K562 (cell line): ENCODE measurements around the gene YES1. TPM values are rescaled to one million over a fixed set of nuclear protein-coding genes. Genes with fewer than 3 reads are reported as not detected.

Experiments
- ATAC-seq: fragments of 200-7000 bp; cut with Tn5 transposase; 3 replicates; pipeline ENCODE4 v1.9.1; 2020; ENCODE audit warnings: moderate library complexity
- BruUV-seq: library from RNA; stranded (reverse); fragments of 400-500 nt; replicated peaks from 2 replicates; lab custom pipeline; 2021; lab: Mats Ljungman, UMichigan
- CTCF ChIA-PET: fragments of 300-600 bp; formaldehyde crosslinking; extraction: SDS; loops from one replicate; lab custom pipeline; 2021; ENCODE audit warnings: low intra/inter-chr PET ratio; lab: Yijun Ruan, JAX
- POLR2A ChIA-PET: fragments of 300-600, 350-650 bp; sonication (Branson Sonifier 250); formaldehyde crosslinking; extraction: SDS; loops from one replicate; lab custom pipeline; 2021; ENCODE audit warnings: antibody characterized with exemption, inconsistent platforms; lab: Yijun Ruan, JAX
- DNase-seq, 4 experiments: peaks; one replicate each; pipeline versions ENCODE4 v3.0.0 to v3.0.0-alpha.2; 2011 to 2018; ENCODE audit warnings: low spot score in 3 of 4, mixed read lengths in 3 of 4; ENCODE audit errors: extremely low read depth in 1 of 4
- FAIRE-seq: peaks from 2 replicates; lab custom pipeline; 2011; peaks lifted over from hg19 to GRCh38; lab: Jason Lieb, UNC
- H2AFZ ChIP-seq: 2 replicates; pipeline ENCODE4 v1.6.0; 2011; ENCODE audit warnings: low read depth, low read length, control low read depth, inconsistent platforms
- H3K27ac ChIP-seq: fragments of 200-600 bp; 3 replicates; pipeline ENCODE4 v1.8.0; 2011; ENCODE audit warnings: low read depth, mild to moderate bottlenecking, control low read depth, inconsistent platforms, low read length, moderate library complexity, mixed read lengths; ENCODE audit errors: extremely low read depth
- H3K27me3 ChIP-seq, 2 experiments: fragments of 300-600 bp in 1 of 2; 2 replicates in 1 of 2; 3 replicates in 1 of 2; pipeline versions ENCODE4 v1.6.0 to v1.8.0; 2011; ENCODE audit warnings: inconsistent platforms in 2 of 2, low read length in 2 of 2, mild to moderate bottlenecking in 1 of 2, mixed read lengths in 1 of 2, moderate library complexity in 1 of 2; ENCODE audit not compliant: control insufficient read depth in 2 of 2, insufficient read depth in 2 of 2
- H3K36me3 ChIP-seq: fragments of 300-600 bp; 3 replicates; pipeline ENCODE4 v1.8.0; 2011; ENCODE audit warnings: mild to moderate bottlenecking, low read length, inconsistent platforms; ENCODE audit not compliant: control insufficient read depth, insufficient read depth
- H3K4me1 ChIP-seq, 2 experiments: fragments of 200-600 bp in 1 of 2; replicated peaks in 1 of 2; 2 replicates in 1 of 2; 3 replicates in 1 of 2; pipeline versions ENCODE4 v1.5.1 to v1.8.0; 2011; ENCODE audit warnings: inconsistent platforms in 2 of 2, low read length in 2 of 2, mild to moderate bottlenecking in 1 of 2, mixed read lengths in 1 of 2, moderate library complexity in 1 of 2; ENCODE audit not compliant: control insufficient read depth in 2 of 2, insufficient read depth in 2 of 2
- H3K4me2 ChIP-seq: 2 replicates; pipeline ENCODE4 v1.6.1; 2011; ENCODE audit warnings: low read length, control low read depth, inconsistent platforms, mixed read lengths; ENCODE audit not compliant: insufficient read depth
- H3K4me3 ChIP-seq: fragments of 200-600 bp; sonication (generic), shearing (Covaris generic); 2 replicates; pipeline ENCODE4 v1.5.1; 2016; ENCODE audit warnings: control low read depth, inconsistent platforms
- H3K79me2 ChIP-seq: fragments of 200-600 bp; 3 replicates; pipeline ENCODE4 v1.8.0; 2011; ENCODE audit warnings: low read length, inconsistent platforms; ENCODE audit not compliant: control insufficient read depth, insufficient read depth
- H3K9ac ChIP-seq, 2 experiments: 2 replicates each; pipeline versions ENCODE4 v1.6.0 to v1.6.1; 2011; ENCODE audit warnings: low read depth in 2 of 2, low read length in 2 of 2, control low read depth in 1 of 2, inconsistent platforms in 1 of 2, mild to moderate bottlenecking in 1 of 2, mixed read lengths in 1 of 2; ENCODE audit not compliant: insufficient read depth in 1 of 2
- H3K9me1 ChIP-seq: one replicate; pipeline ENCODE4 v1.6.0; 2011; ENCODE audit warnings: inconsistent platforms, mild to moderate bottlenecking, low read length, moderate library complexity; ENCODE audit not compliant: control insufficient read depth, insufficient read depth
- H3K9me3 ChIP-seq: replicated peaks from 2 replicates; pipeline ENCODE4 v1.5.1; 2011; ENCODE audit warnings: low read depth, low read length, inconsistent platforms; ENCODE audit not compliant: control insufficient read depth, insufficient read depth
- H4K20me1 ChIP-seq: replicated peaks from 2 replicates; pipeline ENCODE4 v1.6.1; 2011; ENCODE audit warnings: low read length, inconsistent platforms, mixed read lengths; ENCODE audit not compliant: control insufficient read depth, insufficient read depth
- ERF ChIP-seq: fragments of 450-650 bp; formaldehyde crosslinking; IDR thresholded peaks from 2 replicates; pipeline ENCODE4 v1.4.0; 2020; ENCODE audit warnings: mild to moderate bottlenecking, mixed read lengths
- HNRNPLL ChIP-seq: fragments of 200-400 bp; formaldehyde crosslinking; IDR thresholded peaks from 2 replicates; pipeline ENCODE4 v1.6.1; 2017; ENCODE audit warnings: low read length, low read depth, mild to moderate bottlenecking; ENCODE audit not compliant: poor library complexity, severe bottlenecking
- KAT7 ChIP-seq: sonication (generic); formaldehyde crosslinking; IDR thresholded peaks from 2 replicates; pipeline ENCODE4 v1.8.0; 2022; ENCODE audit warnings: missing genetic modification reagents, mild to moderate bottlenecking, borderline replicate concordance
- PML ChIP-seq: IDR thresholded peaks from 2 replicates; pipeline ENCODE4 v1.6.1; 2012; ENCODE audit warnings: low read length, inconsistent platforms
- U2AF1 ChIP-seq: fragments of 200-400 bp; formaldehyde crosslinking; optimal IDR thresholded peaks from 2 replicates; pipeline ENCODE3; 2017; ENCODE audit warnings: mild to moderate bottlenecking, low read depth, low read length, moderate library complexity
- ZKSCAN3 ChIP-seq: fragments of 250-450 bp; sonication (Bioruptor Pico); IDR thresholded peaks from 2 replicates; pipeline ENCODE4 v1.4.0; 2020
- ZNF175 ChIP-seq: fragments of 200-800 bp; sonication (Bioruptor generic); IDR thresholded peaks from 2 replicates; pipeline ENCODE4 v1.6.1; 2016; ENCODE audit warnings: low read depth, mild to moderate bottlenecking, missing genetic modification characterization, missing compliant biosample characterization
- ZNF253 ChIP-seq: fragments of 250-450 bp; sonication (Bioruptor Pico); conservative IDR thresholded peaks from 2 replicates; pipeline ENCODE4 v1.6.1; 2021; ENCODE audit warnings: mild to moderate bottlenecking
- WGBS: fragments of 100-300 bp; shearing (Covaris generic); methylation state at CpG from one replicate; pipeline ENCODE4 v1.1.6; 2016; ENCODE audit warnings: low coverage, mixed read lengths; ENCODE audit not compliant: insufficient coverage; ENCODE audit errors: missing lambda C conversion rate; 5-methylcytosine and 5-hydroxymethylcytosine counted together
- in situ Hi-C: fragments of 300-500 bp; cut with MboI; formaldehyde crosslinking; loops from 4 replicates; pipeline ENCODE4 v1.15.0; 2018; ENCODE audit warnings: inconsistent platforms, mixed read lengths
- intact Hi-C: fragments of 100-400 bp; cut with micrococcal nuclease; formaldehyde crosslinking; loops from 2 replicates; pipeline ENCODE4 v1.14.2; 2022
- polyA plus RNA-seq, 8 experiments: library from polyadenylated mRNA; depleted of rRNA in 4 of 8; stranded (reverse) in 5 of 8; unstranded in 3 of 8; fragments of >200 nt; fragmentation: Nextera tagmentation in 2 of 8; fragmentation: Illumina TruSeq in 1 of 8; extraction: Ambion mirVana in 2 of 8; extraction: Trizol in 1 of 8; gene quantifications; 2 replicates each; pipeline versions ENCODE4 v1.2.1 to v1.2.3, GENCODE V29; 2011 to 2014; ENCODE audit warnings: inconsistent platforms in 1 of 8, missing spikeins in 1 of 8
- total RNA-seq, 7 experiments: library from RNA; depleted of rRNA in 6 of 7; stranded (reverse); fragments of >200 nt in 6 of 7; fragmentation: Illumina TruSeq in 2 of 7; extraction: Trizol in 2 of 7; gene quantifications; 2 replicates each; pipeline versions ENCODE4 v1.2.1 to v1.2.3, GENCODE V29; 2011 to 2021; ENCODE audit warnings: low replicate concordance in 1 of 7
- TF ChIP-seq, protein P1 (sequence below): fragments of 450-650 bp; formaldehyde crosslinking; IDR thresholded peaks from 2 replicates; pipeline ENCODE4 v1.4.0; 2020; ENCODE audit warnings: mild to moderate bottlenecking, moderate library complexity
- TF ChIP-seq, protein P2 (sequence below): fragments of 450-650 bp; IDR thresholded peaks from 2 replicates; pipeline ENCODE4 v1.6.1; 2016; ENCODE audit warnings: antibody characterized with exemption
- TF ChIP-seq, protein P3 (sequence below): fragments of 450-650 bp; conservative IDR thresholded peaks from 2 replicates; pipeline ENCODE4 v1.6.1; 2016; ENCODE audit warnings: missing genetic modification characterization, low read depth, mild to moderate bottlenecking, control low read depth, missing compliant biosample characterization

The YES1 gene
- total and polyA plus RNA-seq, 9 of the 15 experiments (the other 6 are each of a cell fraction or from before 2014, with no cell fraction given), result 37.2 to 115 (median 77.7) TPM

DNA sequence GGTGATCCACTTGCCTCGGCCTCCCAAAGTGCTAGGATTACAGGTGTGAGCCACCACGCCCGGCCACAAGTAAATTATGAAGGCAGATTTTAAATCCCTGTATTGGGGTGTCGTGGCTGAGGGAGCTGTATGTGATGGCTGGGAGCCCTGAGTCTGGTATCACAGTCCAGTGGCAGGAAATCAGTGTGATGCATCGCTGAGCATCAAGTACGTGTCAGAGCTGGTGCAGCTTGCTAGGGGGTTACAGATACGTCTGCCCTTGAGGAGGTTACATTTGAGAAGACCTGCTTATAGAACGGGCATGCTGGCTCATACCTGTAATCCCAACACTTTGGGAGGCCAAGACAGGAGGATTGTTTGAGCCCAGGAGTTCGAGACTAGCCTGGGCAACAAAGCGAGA, 103.9 kb downstream of the YES1 start:
- Histone ChIP-seq H3K36me3 (peaks cover 61% of the 10 kb centered on the region), H3K27ac (no peak overlapping the region), H3K4me2 (no peak overlapping the region), H3K4me3 (no peak overlapping the region), H3K9ac (no peak overlapping the region), H3K79me2 (peaks cover 68% of the 10 kb centered on the region), H3K9me1 (no peaks in the 10 kb centered on the region), H3K9me3 (no peaks in the 10 kb centered on the region), H3K27me3 (no peaks in the 10 kb centered on the region), H3K4me1 (peaks cover 8 to 15% of the 10 kb centered on the region in 2 experiments; a peak in 3 of 5 replicates), H2AFZ (no peak overlapping the region), H4K20me1 (no peaks in the 10 kb centered on the region; the same call in 1 of the 2 replicates)
- DNase-seq, result no peak
- no peak for FAIRE-seq
- in situ Hi-C loops (no loop called here), intact Hi-C loops (no loop called here)
- ChIA-PET POLR2A (interaction anchor here (0.6 to 2.4 kb wide), 6 partner anchors 14 to 81 kb away, joined by 3 to 7 read pairs (median 3); partner anchors contain the start of gene TYMS), CTCF (no interaction called here)
- TF ChIP-seq, protein P1, sequence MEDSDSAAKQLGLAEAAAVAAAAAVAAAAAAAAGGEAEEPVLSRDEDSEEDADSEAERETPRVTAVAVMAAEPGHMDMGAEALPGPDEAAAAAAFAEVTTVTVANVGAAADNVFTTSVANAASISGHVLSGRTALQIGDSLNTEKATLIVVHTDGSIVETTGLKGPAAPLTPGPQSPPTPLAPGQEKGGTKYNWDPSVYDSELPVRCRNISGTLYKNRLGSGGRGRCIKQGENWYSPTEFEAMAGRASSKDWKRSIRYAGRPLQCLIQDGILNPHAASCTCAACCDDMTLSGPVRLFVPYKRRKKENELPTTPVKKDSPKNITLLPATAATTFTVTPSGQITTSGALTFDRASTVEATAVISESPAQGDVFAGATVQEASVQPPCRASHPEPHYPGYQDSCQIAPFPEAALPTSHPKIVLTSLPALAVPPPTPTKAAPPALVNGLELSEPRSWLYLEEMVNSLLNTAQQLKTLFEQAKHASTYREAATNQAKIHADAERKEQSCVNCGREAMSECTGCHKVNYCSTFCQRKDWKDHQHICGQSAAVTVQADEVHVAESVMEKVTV, result no peak
- TF ChIP-seq KAT7, result no peak
- TF ChIP-seq HNRNPLL, result no peak
- TF ChIP-seq ZKSCAN3 (CRISPR knock-in tag), result no peak
- TF ChIP-seq, protein P2, sequence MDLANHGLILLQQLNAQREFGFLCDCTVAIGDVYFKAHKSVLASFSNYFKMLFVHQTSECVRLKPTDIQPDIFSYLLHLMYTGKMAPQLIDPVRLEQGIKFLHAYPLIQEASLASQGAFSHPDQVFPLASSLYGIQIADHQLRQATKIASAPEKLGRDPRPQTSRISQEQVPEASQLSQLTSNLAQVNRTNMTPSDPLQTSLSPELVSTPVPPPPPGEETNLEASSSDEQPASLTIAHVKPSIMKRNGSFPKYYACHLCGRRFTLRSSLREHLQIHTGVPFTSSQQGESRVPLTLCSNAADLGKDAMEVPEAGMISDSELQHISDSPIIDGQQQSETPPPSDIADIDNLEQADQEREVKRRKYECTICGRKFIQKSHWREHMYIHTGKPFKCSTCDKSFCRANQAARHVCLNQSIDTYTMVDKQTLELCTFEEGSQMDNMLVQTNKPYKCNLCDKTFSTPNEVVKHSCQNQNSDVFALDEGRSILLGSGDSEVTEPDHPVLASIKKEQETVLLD, result no peak
- TF ChIP-seq, protein P3, sequence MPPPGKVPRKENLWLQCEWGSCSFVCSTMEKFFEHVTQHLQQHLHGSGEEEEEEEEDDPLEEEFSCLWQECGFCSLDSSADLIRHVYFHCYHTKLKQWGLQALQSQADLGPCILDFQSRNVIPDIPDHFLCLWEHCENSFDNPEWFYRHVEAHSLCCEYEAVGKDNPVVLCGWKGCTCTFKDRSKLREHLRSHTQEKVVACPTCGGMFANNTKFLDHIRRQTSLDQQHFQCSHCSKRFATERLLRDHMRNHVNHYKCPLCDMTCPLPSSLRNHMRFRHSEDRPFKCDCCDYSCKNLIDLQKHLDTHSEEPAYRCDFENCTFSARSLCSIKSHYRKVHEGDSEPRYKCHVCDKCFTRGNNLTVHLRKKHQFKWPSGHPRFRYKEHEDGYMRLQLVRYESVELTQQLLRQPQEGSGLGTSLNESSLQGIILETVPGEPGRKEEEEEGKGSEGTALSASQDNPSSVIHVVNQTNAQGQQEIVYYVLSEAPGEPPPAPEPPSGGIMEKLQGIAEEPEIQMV (tag), result no peak
- no peak for TF ChIP-seq U2AF1
- no peak for TF ChIP-seq ZNF175 (CRISPR knock-in tag)
- TF ChIP-seq ERF, result no peak
- no peak for TF ChIP-seq PML
- no peak for TF ChIP-seq ZNF253
- no peak for ATAC-seq
- no TSS peak for BruUV-seq
- 86% methylated on average over 10 of the region's 10 CpGs for WGBS
